HEK293T (cell line): Measurements from ENCODE around the gene VENTX.

Experiments
- CTBP1 ChIP-seq: fragments of 450-650 bp; IDR thresholded peaks from 2 replicates; pipeline ENCODE4 v1.6.1; 2016; ENCODE audit warnings: borderline replicate concordance
- FOXA1 ChIP-seq: fragments of 450-650 bp; IDR thresholded peaks from 2 replicates; pipeline ENCODE4 v1.6.1; 2016; ENCODE audit warnings: mild to moderate bottlenecking
- HDGF ChIP-seq: fragments of 450-650 bp; IDR thresholded peaks from 2 replicates; pipeline ENCODE4 v1.6.1; 2017; ENCODE audit warnings: antibody characterized with exemption, borderline replicate concordance
- L3MBTL2 ChIP-seq: fragments of 450-650 bp; conservative IDR thresholded peaks from 2 replicates; pipeline ENCODE4 v1.6.1; 2016; ENCODE audit warnings: mild to moderate bottlenecking
- LEF1 ChIP-seq: fragments of 450-650 bp; IDR thresholded peaks from 2 replicates; pipeline ENCODE4 v1.6.1; 2017; ENCODE audit warnings: mild to moderate bottlenecking, borderline replicate concordance
- NFRKB ChIP-seq: fragments of 450-650 bp; IDR thresholded peaks from 2 replicates; pipeline ENCODE4 v1.6.1; 2016; ENCODE audit warnings: mild to moderate bottlenecking, moderate library complexity
- SP1 ChIP-seq: fragments of 450-650 bp; IDR thresholded peaks from 2 replicates; pipeline ENCODE4 v1.6.1; 2017
- SUZ12 ChIP-seq: fragments of 450-650 bp; IDR thresholded peaks from 2 replicates; pipeline ENCODE4 v1.6.1; 2016; ENCODE audit warnings: mild to moderate bottlenecking

DNA sequence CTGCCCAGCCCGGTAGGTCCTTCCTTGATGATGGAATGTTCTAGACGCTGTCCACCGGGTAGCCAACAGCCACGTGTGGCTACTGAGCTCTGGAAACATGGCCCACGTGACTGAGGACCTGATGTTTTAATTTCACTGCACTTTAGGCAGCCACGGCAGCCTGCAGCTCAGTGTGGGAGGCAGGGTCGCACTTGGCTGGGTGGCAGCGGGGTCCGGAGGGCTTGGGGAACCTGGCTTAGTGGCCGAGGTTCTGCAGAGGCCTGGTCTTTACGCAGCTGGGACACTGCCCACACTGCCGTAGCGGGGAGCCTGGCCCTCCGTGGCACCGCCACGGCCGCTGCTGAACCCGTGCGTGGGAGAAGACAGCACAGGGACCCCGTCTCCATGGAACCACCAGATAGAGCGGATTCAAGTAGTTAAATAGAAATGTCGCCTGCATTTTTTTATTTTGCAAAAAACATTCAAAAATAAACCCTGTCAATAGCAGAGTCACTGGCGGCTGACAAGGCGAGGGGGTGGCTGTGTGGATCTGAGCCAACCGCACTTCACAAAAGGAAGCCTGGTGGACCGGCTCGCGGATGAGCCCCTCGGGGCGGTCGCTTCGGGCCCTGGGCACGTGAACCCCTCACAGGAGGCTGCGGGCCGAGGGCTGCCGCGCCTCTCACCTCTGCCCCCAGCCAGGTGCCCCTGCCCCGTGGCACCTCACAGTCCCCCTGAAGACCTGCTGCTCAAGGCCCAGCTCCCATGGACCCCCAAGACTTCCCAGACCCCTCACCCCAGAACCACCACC is 33.2 kb upstream of the VENTX start:
- no peak for TF ChIP-seq CTBP1
- TF ChIP-seq NFRKB, result no peak
- no peak for TF ChIP-seq LEF1
- no peak for TF ChIP-seq HDGF
- TF ChIP-seq SP1, result no peak
- TF ChIP-seq SUZ12, result no peak
- no peak for TF ChIP-seq L3MBTL2
- no peak for TF ChIP-seq FOXA1
